ENCODE data around the gene SCRN2. TPM values are rescaled to one million over a fixed set of nuclear protein-coding genes. Genes with fewer than 3 reads are reported as not detected.

The SCRN2 gene
- total RNA-seq, 1 experiment from 2014 or later: 73.6 TPM

GRCh38 chr17:47816947-47817346, 24.1 kb downstream of the SCRN2 start:
- Histone ChIP-seq H3K36me3 (ENCODE audit: control insufficient read depth, insufficient read depth, low read length) (peaks cover 4% of the 10 kb centered on the region), H3K4me1 (peaks cover 9% of the 10 kb centered on the region), H3K9me3 (no peaks in the 10 kb centered on the region), H3K27me3 (replicated peaks; ENCODE audit: control insufficient read depth, insufficient read depth, low read length) (no peaks in the 10 kb centered on the region), H3K4me3 (ENCODE audit: low read depth, low read length) (no peak overlapping the region)
- Mint-ChIP-seq H3K4me1 (ENCODE audit: low read depth, unreplicated experiment) (peaks cover 23% of the 10 kb centered on the region), H3K4me3 (ENCODE audit: unreplicated experiment) (no peak overlapping the region), H3K9me3 (ENCODE audit: unreplicated experiment) (no peaks in the 10 kb centered on the region), H3K27me3 (ENCODE audit: insufficient read depth, unreplicated experiment) (no peaks in the 10 kb centered on the region), H3K36me3 (ENCODE audit: insufficient read depth, unreplicated experiment) (peaks cover 6% of the 10 kb centered on the region), H3K27ac (ENCODE audit: unreplicated experiment) (no peak overlapping the region)
- no peak for DNase-seq
- no peak for TF ChIP-seq CTCF (IDR thresholded peaks at IDR 0.05; ENCODE audit: insufficient read depth in 1 of 2, low read depth in 1 of 2, low read length in 1 of 2, severe bottlenecking in 1 of 2, unreplicated experiment in 1 of 2)
- intact Hi-C loops (cut with micrococcal nuclease; ENCODE audit: unreplicated experiment): no loop called here
- no TSS peak for BruUV-seq (replicated peaks)
- CTCF ChIA-PET: interaction anchor here (0.6 kb wide), 1 partner anchor 166 kb away, joined by 4 read pairs; no protein-coding TSS in a partner anchor
- POLR2A ChIA-PET: no interaction called here

DNA sequence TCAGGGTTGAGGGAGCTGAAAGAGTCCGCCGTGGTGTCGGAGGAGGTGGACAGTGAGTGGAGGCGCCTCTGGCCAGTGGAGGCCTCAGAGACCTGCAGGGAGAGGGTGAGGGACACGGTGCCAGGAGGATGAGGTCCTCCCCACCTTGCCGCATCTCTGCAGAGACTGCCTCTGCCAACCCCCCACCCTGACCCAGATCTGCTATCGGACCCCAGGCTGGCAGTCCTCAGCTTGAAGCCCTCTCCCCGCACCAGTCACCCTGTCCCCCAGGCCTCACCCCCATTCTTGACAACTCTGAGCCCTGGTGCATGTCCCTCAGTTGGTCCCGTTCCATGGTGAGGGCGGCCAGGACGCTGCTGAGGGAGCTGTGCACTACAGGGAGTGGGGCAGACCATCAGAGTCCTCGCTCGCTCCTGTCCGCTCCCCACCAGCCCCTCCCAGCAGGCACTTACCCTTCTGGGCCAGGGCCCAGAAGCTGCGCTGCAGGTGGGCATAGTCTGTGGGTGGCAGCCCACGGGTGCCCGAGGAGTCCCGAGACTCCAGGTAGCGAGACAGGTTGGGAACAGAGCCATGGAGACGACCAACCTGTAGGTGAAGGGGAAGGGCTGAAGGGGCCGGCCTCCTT, 24.9 kb downstream of the SCRN2 start:
- H3K4me1 ChIP-seq: peaks cover 16% of the 10 kb centered on the region
- no peak overlapping the region for H3K4me3 ChIP-seq (ENCODE audit: low read depth, low read length)
- no peak for DNase-seq
- Mint-ChIP-seq H3K36me3 (ENCODE audit: insufficient read depth, unreplicated experiment) (no peaks in the 10 kb centered on the region), H3K9me3 (ENCODE audit: unreplicated experiment) (no peaks in the 10 kb centered on the region), H3K27ac (ENCODE audit: unreplicated experiment) (no peak overlapping the region), H3K27me3 (ENCODE audit: insufficient read depth, unreplicated experiment) (no peaks in the 10 kb centered on the region), H3K4me3 (ENCODE audit: unreplicated experiment) (no peak overlapping the region), H3K4me1 (ENCODE audit: low read depth, unreplicated experiment) (peaks cover 23% of the 10 kb centered on the region)
- no TSS peak for BruUV-seq (replicated peaks)
- no peaks in the 10 kb centered on the region for H3K27me3 ChIP-seq (replicated peaks; ENCODE audit: control insufficient read depth, insufficient read depth, low read length)
- no peak for TF ChIP-seq CTCF (IDR thresholded peaks at IDR 0.05; ENCODE audit: insufficient read depth in 1 of 2, low read depth in 1 of 2, low read length in 1 of 2, severe bottlenecking in 1 of 2, unreplicated experiment in 1 of 2)
- CTCF ChIA-PET: interaction anchor here (2.0 kb wide), 1 partner anchor 15 kb away, joined by 4 read pairs; the partner anchor contains the start of gene MRPL10
- intact Hi-C loops (cut with micrococcal nuclease; ENCODE audit: unreplicated experiment): no loop called here
- POLR2A ChIA-PET: no interaction called here
- peaks cover 4% of the 10 kb centered on the region for H3K36me3 ChIP-seq (ENCODE audit: control insufficient read depth, insufficient read depth, low read length)
- H3K9me3 ChIP-seq: no peaks in the 10 kb centered on the region

DNA sequence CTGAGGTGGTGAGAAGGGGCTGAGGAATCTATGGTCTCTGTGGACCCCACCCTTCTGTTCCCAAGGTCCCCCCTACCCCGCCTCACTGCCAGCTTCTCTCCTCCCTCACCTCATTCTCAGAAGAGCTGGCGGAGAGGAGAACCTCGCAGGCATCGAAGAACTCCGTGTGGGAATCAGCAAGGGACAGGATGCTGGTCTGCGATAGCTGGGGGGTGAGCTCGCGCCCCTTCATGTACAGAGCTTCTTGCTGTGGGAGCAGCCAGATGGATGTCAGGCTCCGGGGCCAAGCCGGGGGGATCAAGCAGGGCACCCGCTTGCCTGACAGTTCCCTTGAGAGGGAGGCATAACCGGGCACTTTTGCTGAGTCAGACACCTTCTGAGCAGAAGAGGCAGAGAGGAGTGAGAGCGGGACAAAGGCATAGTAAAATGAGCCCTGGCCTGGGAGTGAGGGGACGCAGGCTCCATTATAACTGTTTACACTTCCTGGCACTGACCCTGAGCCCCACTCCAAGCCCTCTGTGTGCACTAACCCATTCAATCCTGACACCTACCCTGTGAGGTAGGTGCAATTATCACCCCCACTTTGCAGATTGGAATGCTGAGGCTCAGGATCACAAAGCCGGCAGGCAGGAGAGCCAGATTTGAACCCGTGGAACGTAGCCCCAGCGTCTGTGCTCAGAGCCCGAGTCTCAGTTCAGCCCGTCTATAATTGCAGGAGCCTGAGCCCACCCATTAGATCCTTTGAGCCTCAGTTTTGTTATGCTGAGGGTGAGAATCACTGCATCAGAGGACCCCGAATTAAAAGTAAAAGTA, 25.8 kb downstream of the SCRN2 start:
- no peak overlapping the region for H3K4me3 ChIP-seq (ENCODE audit: low read depth, low read length)
- peaks cover 4% of the 10 kb centered on the region for H3K36me3 ChIP-seq (ENCODE audit: control insufficient read depth, insufficient read depth, low read length)
- H3K9me3 ChIP-seq: no peaks in the 10 kb centered on the region
- BruUV-seq (replicated peaks): no TSS peak
- peaks cover 23% of the 10 kb centered on the region for H3K4me1 Mint-ChIP-seq (ENCODE audit: low read depth, unreplicated experiment)
- H3K36me3 Mint-ChIP-seq (ENCODE audit: insufficient read depth, unreplicated experiment): peaks cover 4% of the 10 kb centered on the region
- peaks cover 17% of the 10 kb centered on the region for H3K4me1 ChIP-seq
- peak overlapping the region; percentile 2 for H3K27ac Mint-ChIP-seq (ENCODE audit: unreplicated experiment)
- no peak overlapping the region for H3K4me3 Mint-ChIP-seq (ENCODE audit: unreplicated experiment)
- no peaks in the 10 kb centered on the region for H3K9me3 Mint-ChIP-seq (ENCODE audit: unreplicated experiment)
- H3K27me3 Mint-ChIP-seq (ENCODE audit: insufficient read depth, unreplicated experiment): no peaks in the 10 kb centered on the region
- intact Hi-C loops (cut with micrococcal nuclease; ENCODE audit: unreplicated experiment): no loop called here
- no peak for TF ChIP-seq CTCF (IDR thresholded peaks at IDR 0.05; ENCODE audit: insufficient read depth in 1 of 2, low read depth in 1 of 2, low read length in 1 of 2, severe bottlenecking in 1 of 2, unreplicated experiment in 1 of 2)
- POLR2A ChIA-PET: interaction anchor here (1.4 kb wide), 1 partner anchor 16 kb away, joined by 10 read pairs; the partner anchor contains the start of genes LRRC46 and MRPL10
- CTCF ChIA-PET: interaction anchor here (2.0 kb wide), 1 partner anchor 15 kb away, joined by 4 read pairs; the partner anchor contains the start of gene MRPL10
- H3K27me3 ChIP-seq (replicated peaks; ENCODE audit: control insufficient read depth, insufficient read depth, low read length): no peaks in the 10 kb centered on the region
- peak in 1 of 2 experiments; percentile 50 for DNase-seq
